BJ (cell line): ENCODE results near the gene LRRC46. TPM values are rescaled to one million over a fixed set of nuclear protein-coding genes. Genes with fewer than 3 reads are reported as not detected.

ENCODE experiments used
- CTCF ChIA-PET: fragments of 350-600 bp; formaldehyde crosslinking; extraction: SDS; loops from one replicate; lab custom pipeline; 2021; ENCODE audit warnings: antibody characterized with exemption, inconsistent platforms; lab: Yijun Ruan, JAX
- POLR2A ChIA-PET: fragments of 300-600 bp; sonication (Branson Sonifier 250); formaldehyde crosslinking; extraction: SDS; loops from one replicate; lab custom pipeline; 2021; ENCODE audit warnings: antibody characterized with exemption; lab: Charles Lee
- DNase-seq: peaks from one replicate; pipeline ENCODE4 v3.0.0-alpha.2; 2011; ENCODE audit warnings: low read depth
- H3K27me3 ChIP-seq: 2 replicates; pipeline ENCODE4 v1.6.0; 2011; ENCODE audit warnings: low read length; ENCODE audit not compliant: control insufficient read depth, insufficient read depth
- H3K36me3 ChIP-seq: 2 replicates; pipeline ENCODE4 v1.5.1; 2011; ENCODE audit warnings: low read length; ENCODE audit not compliant: control insufficient read depth, insufficient read depth
- H3K4me3 ChIP-seq: 2 replicates; pipeline ENCODE4 v1.5.1; 2011; ENCODE audit warnings: low read depth, mild to moderate bottlenecking, control low read depth, low read length
- CTCF ChIP-seq: IDR thresholded peaks from 2 replicates; pipeline ENCODE4 v1.5.1; 2011; ENCODE audit warnings: low read depth, mild to moderate bottlenecking, control low read depth, inconsistent platforms, low read length, moderate library complexity; ENCODE audit not compliant: insufficient read depth
- polyA plus RNA-seq: library from polyadenylated mRNA; depleted of rRNA; stranded (reverse); fragments of >200 nt; gene quantifications from 2 replicates; pipeline ENCODE4 v1.2.3, GENCODE V29; 2011

LRRC46 gene
- polyA plus RNA-seq, 1 experiment, result 0.58 TPM

GRCh38 chr17:47812146-47812920 is 19.1 kb upstream of the LRRC46 start:
- H3K4me3 ChIP-seq, result no peak overlapping the region
- POLR2A ChIA-PET, result no interaction called here
- no peak for DNase-seq
- H3K27me3 ChIP-seq, result no peaks in the 10 kb centered on the region
- TF ChIP-seq CTCF, result no peak
- CTCF ChIA-PET, result no interaction called here
- peaks cover 29% of the 10 kb centered on the region for H3K36me3 ChIP-seq

- Histone ChIP-seq H3K36me3 (peaks cover 28% of the 10 kb centered on the region), H3K4me3 (no peak overlapping the region), H3K27me3 (no peaks in the 10 kb centered on the region)
- no peak for DNase-seq
- TF ChIP-seq CTCF, result no peak
- ChIA-PET POLR2A (no interaction called here), CTCF (no interaction called here)
Measured at GRCh38 chr17:47813077-47813476, 18.4 kb upstream of the LRRC46 start.

GRCh38 chr17:47813512-47814031 is 17.9 kb upstream of the LRRC46 start:
- Histone ChIP-seq H3K4me3 (no peak overlapping the region), H3K36me3 (peaks cover 27% of the 10 kb centered on the region), H3K27me3 (no peaks in the 10 kb centered on the region)
- no peak for DNase-seq
- ChIA-PET CTCF (interaction anchor here (1.3 kb wide), 1 partner anchor 12 kb away, joined by 3 read pairs; no protein-coding TSS in a partner anchor), POLR2A (no interaction called here)
- TF ChIP-seq CTCF, result no peak

GRCh38 chr17:47815106-47815918 is 16.2 kb upstream of the LRRC46 start:
- TF ChIP-seq CTCF, result no peak
- Histone ChIP-seq H3K36me3 (peaks cover 21% of the 10 kb centered on the region), H3K27me3 (no peaks in the 10 kb centered on the region), H3K4me3 (no peak overlapping the region)
- no peak for DNase-seq
- POLR2A ChIA-PET, result no interaction called here
- CTCF ChIA-PET, result interaction anchor here (1.1 to 1.3 kb wide), 2 partner anchors 13 to 14 kb away, joined by 3 to 5 read pairs; no protein-coding TSS in a partner anchor
